Panc1 (cell line): ENCODE measurements around the gene CYB5R4.

ENCODE experiments used
- POLR2AphosphoS5 ChIP-seq: IDR thresholded peaks from 2 replicates; pipeline ENCODE4 v1.6.1; 2012; ENCODE audit warnings: mild to moderate bottlenecking, low read depth, low read length, moderate library complexity
- SIN3A ChIP-seq: IDR thresholded peaks from 2 replicates; pipeline ENCODE4 v1.6.1; 2012; ENCODE audit warnings: low read depth, mild to moderate bottlenecking, low read length, moderate library complexity, borderline replicate concordance; ENCODE audit not compliant: insufficient read depth
- TF ChIP-seq, protein P1 (sequence below), 2 experiments: IDR thresholded peaks; 2 replicates each; pipeline ENCODE4 v1.6.1; 2011 to 2012; ENCODE audit warnings: low read depth in 2 of 2, control low read depth in 1 of 2, low read length in 1 of 2, mild to moderate bottlenecking in 1 of 2, moderate library complexity in 1 of 2; ENCODE audit not compliant: insufficient read depth in 1 of 2
- TF ChIP-seq, protein P2 (sequence below): fragments of 450-650 bp; IDR thresholded peaks from 2 replicates; pipeline ENCODE4 v1.5.1; 2017; ENCODE audit warnings: mild to moderate bottlenecking

DNA sequence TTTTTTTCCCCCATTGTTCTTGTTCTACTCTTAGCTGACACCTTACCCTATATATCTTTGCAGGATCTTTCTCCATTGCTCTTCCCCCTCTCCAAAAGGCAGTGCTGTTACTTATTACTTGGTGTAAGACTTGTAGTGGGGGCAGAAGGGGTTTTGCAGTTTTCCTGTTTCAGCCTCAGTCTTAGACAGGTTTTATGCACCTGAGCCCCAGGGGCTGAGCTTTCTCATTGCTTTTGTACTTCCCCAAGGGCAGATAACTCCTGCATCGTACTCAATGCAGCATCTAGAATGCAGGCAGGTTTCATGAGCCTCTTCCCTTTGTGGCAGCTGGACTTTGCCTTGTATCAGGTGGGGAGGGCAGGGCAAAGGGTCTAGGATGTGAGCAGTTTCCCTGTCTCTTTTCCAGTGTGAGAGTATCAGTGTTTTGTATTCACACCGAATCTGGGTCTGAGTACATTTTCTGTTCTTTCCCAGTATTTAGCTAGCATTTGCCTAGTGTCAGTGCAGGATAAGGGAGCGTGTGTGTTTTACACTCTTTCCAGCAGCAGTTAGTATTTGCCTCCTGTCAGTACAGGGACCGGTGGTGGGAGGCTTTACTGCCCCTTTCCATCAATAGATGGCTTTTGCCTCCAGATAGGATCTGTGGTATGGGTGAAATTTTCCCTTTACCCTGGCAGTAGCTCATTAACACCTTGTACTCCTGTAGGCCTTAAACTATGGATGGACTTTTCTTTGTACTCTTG, 19.6 kb downstream of the CYB5R4 start:
- TF ChIP-seq, protein P1, sequence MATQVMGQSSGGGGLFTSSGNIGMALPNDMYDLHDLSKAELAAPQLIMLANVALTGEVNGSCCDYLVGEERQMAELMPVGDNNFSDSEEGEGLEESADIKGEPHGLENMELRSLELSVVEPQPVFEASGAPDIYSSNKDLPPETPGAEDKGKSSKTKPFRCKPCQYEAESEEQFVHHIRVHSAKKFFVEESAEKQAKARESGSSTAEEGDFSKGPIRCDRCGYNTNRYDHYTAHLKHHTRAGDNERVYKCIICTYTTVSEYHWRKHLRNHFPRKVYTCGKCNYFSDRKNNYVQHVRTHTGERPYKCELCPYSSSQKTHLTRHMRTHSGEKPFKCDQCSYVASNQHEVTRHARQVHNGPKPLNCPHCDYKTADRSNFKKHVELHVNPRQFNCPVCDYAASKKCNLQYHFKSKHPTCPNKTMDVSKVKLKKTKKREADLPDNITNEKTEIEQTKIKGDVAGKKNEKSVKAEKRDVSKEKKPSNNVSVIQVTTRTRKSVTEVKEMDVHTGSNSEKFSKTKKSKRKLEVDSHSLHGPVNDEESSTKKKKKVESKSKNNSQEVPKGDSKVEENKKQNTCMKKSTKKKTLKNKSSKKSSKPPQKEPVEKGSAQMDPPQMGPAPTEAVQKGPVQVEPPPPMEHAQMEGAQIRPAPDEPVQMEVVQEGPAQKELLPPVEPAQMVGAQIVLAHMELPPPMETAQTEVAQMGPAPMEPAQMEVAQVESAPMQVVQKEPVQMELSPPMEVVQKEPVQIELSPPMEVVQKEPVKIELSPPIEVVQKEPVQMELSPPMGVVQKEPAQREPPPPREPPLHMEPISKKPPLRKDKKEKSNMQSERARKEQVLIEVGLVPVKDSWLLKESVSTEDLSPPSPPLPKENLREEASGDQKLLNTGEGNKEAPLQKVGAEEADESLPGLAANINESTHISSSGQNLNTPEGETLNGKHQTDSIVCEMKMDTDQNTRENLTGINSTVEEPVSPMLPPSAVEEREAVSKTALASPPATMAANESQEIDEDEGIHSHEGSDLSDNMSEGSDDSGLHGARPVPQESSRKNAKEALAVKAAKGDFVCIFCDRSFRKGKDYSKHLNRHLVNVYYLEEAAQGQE (IDR thresholded peaks at IDR 0.05; ENCODE audit: insufficient read depth in 1 of 2, low read depth in 2 of 2, low read length in 1 of 2) = no peak
- no peak for TF ChIP-seq POLR2AphosphoS5
- TF ChIP-seq, protein P2, sequence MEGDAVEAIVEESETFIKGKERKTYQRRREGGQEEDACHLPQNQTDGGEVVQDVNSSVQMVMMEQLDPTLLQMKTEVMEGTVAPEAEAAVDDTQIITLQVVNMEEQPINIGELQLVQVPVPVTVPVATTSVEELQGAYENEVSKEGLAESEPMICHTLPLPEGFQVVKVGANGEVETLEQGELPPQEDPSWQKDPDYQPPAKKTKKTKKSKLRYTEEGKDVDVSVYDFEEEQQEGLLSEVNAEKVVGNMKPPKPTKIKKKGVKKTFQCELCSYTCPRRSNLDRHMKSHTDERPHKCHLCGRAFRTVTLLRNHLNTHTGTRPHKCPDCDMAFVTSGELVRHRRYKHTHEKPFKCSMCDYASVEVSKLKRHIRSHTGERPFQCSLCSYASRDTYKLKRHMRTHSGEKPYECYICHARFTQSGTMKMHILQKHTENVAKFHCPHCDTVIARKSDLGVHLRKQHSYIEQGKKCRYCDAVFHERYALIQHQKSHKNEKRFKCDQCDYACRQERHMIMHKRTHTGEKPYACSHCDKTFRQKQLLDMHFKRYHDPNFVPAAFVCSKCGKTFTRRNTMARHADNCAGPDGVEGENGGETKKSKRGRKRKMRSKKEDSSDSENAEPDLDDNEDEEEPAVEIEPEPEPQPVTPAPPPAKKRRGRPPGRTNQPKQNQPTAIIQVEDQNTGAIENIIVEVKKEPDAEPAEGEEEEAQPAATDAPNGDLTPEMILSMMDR = no peak
- no peak for TF ChIP-seq SIN3A
